ENCODE measurements around the gene SRBD1. TPM values are rescaled to one million over a fixed set of nuclear protein-coding genes. Genes with fewer than 3 reads are reported as not detected.

Gene SRBD1
- total RNA-seq, 2 experiments from 2014 or later = 17.1 to 19.9 TPM

DNA sequence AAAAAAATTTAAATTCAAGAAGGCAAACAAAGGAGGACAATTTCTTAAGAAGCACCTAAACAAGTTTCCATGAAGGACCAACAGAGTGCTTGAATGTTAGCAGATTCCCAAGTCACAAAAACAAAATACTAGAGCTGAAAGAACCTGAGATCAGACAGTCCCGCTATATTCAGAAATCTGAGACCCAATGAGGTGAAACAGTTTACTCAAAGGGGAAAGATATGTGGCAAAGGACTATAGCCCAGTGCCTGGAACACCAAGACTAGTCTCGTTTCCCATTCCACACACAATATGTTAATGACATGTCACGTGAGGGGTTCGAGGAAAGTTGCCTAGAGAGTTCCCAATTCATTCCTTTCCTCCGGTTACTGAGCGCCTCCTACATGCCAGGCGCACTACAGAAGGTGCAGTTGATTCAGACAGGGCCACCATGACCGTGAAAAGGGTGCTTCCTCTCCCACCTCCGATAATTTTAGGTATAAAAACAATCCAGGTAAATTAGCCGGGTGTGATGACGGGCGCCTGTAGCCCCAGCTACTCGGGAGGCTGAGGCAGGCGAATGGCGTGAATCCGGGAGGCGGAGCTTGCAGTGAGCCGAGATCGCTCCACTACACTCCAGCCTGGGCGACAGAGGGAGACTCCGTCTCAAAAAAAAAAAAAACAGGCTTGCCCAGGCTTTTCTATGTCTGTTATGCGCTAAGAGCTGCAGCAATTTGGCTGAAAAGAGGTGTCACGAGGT, 617 bp downstream of the SRBD1 start:
- ChIA-PET CTCF (interaction anchor here (0.7 to 1.6 kb wide), 2 partner anchors 40 to 513 kb away, joined by 4 read pairs; no protein-coding TSS in a partner anchor), POLR2A (interaction anchor here (0.6 to 1.4 kb wide), 3 partner anchors 42 to 111 kb away, joined by 3 to 5 read pairs (median 3); no protein-coding TSS in a partner anchor)

DNA sequence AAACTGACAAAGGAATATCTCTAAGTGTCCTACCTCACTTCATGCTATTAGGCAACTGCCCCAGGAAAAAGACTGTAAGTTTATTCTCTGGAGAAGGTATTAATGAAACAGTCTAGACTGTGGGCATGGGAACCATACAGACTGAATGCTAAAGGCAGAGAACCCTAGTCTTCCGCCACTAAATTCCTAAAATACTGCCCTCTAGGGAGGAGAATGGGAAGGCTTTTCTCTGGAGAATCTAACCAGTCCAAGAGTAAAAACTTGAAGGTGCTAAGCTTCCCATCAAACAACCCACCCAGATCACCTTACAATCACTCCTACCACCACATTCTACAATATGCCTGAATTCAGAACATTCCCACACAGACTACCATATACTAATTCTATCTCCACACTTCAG, 3.4 kb downstream of the SRBD1 start:
- ChIA-PET CTCF (no interaction called here), POLR2A (no interaction called here)

DNA sequence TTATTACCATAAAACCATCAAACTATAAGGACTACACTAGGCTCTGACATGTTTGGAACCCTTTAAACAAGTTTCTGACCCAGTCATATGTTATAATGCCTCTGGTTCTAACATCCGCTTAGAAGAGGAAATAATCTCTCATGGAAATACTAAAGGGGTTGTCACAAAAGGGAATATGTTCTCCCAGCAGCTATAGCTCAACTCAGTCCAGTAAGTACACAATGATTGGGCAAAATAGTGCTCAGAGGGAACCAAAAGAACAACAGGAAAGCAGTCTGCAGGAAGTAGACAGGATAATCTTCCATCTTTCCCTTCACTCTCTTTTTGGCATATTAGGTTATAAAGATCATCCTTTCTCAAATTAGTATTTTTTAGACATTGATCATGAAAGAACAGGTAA, 4.3 kb downstream of the SRBD1 start:
- CTCF ChIA-PET = no interaction called here
- POLR2A ChIA-PET = no interaction called here

DNA sequence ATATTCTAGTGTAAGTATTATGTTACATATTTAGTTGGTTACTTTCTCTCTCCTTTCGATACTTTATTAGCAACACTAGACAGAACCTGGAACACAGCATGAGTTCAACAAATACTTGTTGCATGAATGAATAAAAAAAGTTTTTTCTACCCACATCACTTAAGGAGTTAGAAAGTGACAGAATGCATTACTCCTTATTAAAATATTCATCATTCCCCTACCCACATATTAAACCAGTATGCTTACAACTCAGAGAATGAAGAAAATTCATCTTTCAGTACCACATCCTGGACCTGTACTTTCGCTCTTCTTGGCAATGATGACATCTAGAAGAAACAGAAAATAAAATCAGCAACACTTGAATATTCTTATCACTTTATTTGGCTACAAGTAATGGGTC, 6.0 kb downstream of the SRBD1 start:
- ChIA-PET CTCF (no interaction called here), POLR2A (no interaction called here)

DNA sequence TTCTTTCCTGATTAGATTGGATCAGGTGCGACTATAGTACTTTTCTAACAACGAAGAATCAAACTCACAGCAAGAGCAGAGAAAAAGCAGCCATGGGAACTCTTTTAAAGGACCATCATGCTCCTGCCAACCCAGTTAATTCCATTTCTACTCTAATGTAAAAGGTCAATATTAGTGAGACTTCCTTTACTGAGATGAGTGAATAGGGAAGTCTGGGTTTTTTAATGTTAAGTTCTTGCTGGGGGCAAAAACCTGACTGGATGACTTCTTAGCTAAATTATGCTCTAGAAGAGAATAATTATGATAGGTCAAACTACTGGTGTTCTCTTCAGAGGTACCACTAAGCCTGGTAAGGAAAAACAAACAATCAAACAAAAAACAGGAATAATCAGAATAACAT, 8.4 kb downstream of the SRBD1 start:
- CTCF ChIA-PET = no interaction called here
- POLR2A ChIA-PET = no interaction called here

DNA sequence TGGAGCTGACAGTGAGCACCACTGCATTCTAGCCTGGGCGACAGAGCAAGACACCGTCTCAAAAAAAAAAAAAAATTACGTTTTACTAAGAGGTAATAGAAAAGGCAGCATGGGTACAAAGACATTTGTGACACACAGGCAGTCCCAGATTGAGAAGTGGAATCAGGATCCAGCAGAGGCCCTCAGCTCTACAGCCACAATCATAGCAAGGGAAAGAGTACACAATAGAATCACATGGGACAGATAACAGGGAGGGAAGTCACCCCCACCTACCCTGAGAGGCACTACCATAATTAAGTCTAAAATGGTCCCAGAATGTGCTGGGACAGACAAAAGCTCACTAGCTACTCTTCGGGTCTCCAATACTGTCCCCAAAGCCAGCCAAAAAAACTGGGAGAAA, 12.5 kb downstream of the SRBD1 start:
- CTCF ChIA-PET = no interaction called here
- POLR2A ChIA-PET = no interaction called here

DNA sequence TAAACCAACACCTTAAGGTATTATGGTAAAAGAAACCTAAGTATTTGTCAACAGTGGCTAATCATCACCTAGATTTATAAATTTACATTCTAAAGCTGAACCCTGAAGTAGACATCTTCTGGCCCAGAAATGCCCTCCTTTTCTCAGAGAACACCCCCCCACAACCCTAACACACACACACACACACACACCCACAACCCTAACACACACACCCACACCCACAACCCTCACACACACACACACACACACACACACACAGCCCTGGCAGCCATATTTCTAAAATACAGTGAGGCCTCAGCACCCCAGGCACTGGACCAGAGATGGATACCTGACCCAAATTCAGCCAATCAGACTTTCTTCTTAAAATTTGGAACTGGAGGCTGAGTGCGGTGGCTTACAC, 14.3 kb downstream of the SRBD1 start:
- ChIA-PET CTCF (no interaction called here), POLR2A (no interaction called here)

DNA sequence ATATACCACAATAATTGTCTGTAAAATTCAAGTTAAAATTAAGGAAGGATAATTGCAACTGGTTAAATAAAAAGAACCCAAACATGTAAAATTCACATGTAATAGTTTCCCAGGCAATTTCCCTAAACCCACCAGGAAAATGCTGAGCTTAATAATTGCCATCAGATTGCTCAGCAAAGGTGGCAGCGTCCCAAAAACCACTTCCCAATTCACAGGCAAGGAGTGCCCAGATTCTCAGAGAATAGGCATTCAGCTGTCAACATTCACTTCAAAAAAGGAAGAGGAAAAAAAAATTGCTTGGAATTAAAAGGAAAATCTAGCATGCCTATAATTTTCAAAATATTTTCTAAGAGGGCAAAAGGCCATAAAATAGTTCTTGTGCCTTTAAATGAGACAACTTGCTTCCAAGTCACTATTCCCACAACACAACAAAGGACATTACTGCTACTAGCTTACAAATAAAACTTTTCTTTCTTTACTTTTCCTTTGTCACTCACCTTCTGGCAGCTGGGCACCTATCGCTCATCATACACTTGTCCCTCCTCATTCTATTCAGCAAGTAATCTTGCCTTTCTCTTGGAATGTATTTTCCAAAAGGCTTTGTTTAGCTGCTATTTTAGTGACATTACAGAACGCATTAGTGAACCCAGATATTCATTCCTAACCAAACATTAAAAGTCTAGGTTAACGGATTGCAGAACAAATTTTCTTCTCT, 15.2 kb downstream of the SRBD1 start:
- POLR2A ChIA-PET = no interaction called here
- CTCF ChIA-PET = no interaction called here

DNA sequence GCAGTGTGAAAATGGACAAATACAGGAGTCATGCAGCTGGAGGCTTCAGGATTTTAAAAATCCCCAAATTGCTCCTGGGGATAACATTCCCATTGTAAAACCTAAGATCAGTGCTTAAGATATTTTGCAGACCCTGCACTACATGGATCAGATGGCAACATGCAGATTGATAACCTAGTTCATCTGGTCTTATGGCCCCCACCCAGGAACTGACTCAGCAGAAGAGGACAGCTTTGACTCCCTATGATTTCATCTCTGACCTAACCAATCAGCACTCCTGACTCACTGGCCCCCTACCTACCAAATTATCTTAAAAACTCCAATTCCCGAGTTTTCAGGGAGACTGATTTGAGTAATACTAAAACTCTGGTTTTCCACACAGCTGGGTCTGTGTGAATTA, 20.0 kb downstream of the SRBD1 start:
- ChIA-PET CTCF (no interaction called here), POLR2A (no interaction called here)

DNA sequence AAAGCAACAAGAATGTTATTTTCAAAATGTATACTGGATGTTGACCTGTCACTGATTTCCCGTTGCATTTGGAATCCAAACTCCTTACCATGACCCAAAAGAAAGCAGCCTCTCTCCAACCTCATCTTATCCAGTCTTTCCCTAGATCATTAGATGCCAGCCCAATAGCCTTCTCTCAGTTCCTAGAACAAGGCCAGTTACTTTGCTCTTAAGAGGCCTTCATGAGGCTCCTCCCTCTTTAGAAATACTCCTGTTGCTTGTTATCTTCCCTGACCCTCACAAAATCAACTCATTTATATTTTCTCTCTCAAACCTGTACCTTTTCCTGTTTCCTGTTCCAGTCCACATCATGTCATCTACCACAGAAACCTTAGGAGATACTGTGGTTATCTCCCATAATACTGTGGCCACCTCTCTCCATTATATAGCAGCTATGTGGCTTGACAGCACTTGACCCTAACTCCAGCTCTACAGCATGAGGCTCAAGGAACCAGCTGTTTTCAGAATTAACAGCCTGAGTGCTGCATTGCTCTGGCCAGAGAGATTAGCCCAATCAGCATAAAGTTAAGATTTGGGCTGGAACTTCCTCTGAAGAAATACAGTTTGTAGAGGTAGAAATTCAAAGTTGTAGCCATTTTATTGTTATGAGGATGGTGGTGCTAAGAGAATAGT, 22.8 kb downstream of the SRBD1 start:
- ChIA-PET CTCF (interaction anchor here (1.1 kb wide), 1 partner anchor 607 kb away, joined by 4 read pairs; no protein-coding TSS in a partner anchor), POLR2A (interaction anchor here (0.7 kb wide), 1 partner anchor 18 kb away, joined by 5 read pairs; no protein-coding TSS in a partner anchor)

DNA sequence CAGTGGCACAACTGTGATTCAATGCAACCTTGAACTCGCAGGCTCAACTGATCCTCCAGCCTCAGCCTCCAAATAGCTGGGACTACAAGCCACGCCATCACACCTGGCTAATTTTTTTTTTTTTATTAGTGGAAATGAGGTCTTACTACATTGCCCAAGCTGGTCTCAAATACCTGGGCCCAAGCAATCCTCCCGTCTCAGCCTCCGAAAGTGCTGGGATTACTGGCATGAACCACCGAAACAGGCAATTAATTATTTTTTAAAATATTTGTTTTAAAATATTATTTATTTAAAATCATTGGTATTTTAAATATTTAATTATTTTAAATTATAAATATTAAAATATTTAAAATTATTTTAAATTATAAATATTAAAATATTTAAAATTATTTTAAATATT, 24.5 kb downstream of the SRBD1 start:
- ChIA-PET CTCF (no interaction called here), POLR2A (no interaction called here)

DNA sequence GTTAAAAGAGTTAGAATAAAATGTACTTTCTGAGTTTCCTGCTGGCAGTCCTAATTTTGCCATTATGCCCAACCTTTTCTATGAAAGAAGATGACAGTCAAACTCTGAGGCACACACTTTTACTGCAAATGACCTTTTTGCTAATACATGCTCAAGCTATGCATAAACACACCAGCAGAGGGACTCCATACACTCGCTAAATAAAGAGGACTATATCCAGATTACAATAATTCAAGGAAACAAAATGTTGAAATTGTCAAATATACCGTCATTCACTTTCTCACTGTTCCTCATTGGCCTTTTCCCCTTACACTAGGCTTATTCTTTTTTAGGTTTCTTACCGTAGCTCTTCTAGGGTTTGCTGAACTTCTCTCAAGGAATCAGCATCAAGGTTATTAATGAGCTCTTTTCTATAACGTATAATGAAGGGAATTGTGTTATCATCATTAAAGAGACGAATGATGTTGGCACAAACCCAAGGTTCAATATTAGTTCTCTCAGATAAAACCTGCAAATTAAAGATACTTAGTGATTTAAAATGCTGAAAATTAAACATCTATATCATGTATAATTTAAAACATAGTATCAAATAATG, 25.7 kb downstream of the SRBD1 start:
- CTCF ChIA-PET = no interaction called here
- POLR2A ChIA-PET = no interaction called here

DNA sequence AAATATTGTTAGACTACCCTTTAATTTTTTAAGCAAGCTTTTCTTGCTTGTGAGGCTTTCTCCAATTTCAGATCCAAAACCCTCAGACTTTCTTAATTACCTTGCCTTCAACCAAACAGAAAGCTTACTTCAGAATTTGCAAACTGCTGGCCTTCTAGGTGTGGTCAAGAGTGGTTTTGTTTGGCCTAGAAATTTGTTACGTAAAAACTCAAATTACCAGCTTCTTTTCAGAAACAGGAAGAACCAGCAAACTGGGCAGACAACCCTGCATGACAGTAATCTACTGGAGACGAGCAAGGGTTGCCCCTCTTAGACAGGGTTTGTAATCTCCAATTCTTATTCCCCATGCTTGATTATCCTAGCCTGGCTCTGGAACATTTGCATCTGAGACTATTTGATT, 27.1 kb downstream of the SRBD1 start:
- ChIA-PET POLR2A (no interaction called here), CTCF (interaction anchor here (0.6 kb wide), 1 partner anchor 1969 kb away, joined by 3 read pairs; no protein-coding TSS in a partner anchor)

DNA sequence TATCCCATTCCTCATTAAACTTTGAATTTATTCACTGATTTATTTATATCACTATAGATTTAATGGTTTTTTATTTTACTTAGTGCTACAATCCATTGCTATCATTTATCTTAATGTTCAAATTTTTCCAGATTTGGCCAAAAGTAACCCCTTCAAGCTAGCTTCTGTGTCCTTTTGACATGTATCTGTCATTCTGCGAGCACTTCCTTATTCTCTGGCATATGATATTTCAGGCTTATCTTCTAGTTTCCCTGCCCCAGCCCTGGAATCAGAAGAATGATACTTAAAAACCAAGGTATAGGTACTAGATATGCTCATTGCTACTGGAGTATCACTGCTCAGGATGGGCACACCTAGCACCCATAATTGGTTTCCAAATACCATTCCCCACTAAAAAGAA, 28.5 kb downstream of the SRBD1 start:
- ChIA-PET CTCF (no interaction called here), POLR2A (no interaction called here)

DNA sequence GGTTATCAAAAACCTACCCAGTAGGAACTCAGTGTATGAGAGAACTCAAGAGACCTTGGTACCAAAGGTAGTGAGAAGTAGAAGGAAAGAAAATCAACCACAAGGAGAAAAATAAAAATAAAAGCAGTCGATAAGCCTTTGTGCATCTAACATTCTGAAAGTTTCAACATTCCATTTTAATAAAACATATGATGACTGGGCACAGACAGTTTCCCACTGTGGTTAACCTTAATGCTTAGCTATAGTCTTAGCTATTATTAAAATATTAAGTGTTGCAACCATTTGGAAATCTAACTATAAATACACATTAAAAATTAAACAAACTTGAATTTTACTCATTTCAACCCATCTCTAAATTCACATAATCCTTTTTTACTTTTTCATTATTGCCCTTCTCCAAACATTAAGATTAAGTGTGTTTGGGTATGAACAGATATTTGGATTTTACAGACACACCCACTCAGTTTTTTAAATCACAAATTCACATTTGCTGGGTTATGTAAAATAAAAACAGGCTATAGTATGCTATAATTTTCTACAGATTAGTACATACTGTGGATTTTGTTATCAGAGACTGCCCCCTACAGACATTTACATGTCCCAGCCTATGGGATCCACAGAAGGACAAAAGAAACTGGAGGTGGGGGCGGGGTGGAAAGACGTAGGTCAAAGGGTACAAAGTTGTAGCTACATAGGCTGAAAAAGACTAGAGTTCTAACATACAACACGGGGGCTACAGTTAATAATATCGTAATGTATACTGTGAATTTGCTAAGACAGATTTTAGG, 32.8 kb downstream of the SRBD1 start:
- POLR2A ChIA-PET = no interaction called here
- CTCF ChIA-PET = interaction anchor here (0.6 to 1.4 kb wide), 2 partner anchors 93 to 773 kb away, joined by 3 to 4 read pairs; no protein-coding TSS in a partner anchor

DNA sequence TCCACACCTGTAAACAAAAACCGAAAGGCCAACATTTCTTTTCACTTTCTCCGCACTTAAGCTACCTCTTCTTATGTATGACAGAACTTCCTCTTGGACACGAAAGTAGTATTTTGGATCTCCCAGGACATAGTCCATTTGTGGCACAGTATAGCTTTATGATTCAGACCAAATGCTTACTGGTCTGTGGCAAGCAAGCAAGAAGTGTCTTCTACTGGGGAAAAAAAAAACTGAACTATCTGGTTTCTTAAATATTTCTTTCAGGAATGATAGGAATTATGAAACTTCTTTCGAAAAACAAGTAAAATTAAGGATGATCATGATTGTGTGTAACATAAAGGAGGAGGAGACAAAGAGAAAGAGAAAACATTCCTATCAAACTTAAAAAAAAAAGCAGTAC, 33.6 kb downstream of the SRBD1 start:
- CTCF ChIA-PET = no interaction called here
- POLR2A ChIA-PET = no interaction called here

DNA sequence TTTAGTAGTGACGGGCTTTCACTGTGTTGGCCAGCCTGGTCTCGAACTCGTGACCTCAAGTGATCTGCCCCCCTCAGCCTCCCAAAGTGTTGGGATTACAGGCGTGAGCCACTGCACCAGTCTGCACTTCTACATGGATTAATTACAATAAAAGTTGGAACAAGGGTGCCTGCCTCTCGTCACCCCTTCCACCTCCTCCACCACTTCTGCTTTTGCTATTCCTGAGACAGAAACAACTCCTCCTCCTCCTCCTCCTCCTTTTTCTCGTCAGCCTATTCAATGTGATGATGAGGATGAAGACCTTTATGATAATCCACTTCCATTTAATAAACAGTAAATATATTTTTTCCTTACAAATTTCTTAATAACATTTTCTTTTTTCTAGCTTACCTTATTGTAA, 35.2 kb downstream of the SRBD1 start:
- ChIA-PET POLR2A (no interaction called here), CTCF (no interaction called here)

DNA sequence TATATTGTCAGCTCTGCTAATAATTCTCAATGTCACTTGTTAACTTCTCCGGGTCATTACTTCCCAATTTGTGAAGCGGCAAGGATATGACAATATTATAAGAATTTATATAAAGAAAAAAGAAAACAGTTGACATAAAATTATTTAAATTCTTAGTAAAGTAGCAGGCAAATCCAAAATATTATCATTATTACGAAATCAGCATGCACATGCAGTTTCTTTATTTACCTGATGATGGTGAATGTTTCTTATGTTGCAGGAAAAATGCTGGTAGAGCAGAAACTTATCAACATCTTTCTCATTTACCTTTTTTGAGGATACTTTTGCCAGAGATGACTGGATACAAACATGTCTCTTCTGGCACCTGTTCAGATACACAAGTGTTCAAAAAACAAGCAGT, 38.1 kb downstream of the SRBD1 start:
- CTCF ChIA-PET = no interaction called here
- POLR2A ChIA-PET = no interaction called here

DNA sequence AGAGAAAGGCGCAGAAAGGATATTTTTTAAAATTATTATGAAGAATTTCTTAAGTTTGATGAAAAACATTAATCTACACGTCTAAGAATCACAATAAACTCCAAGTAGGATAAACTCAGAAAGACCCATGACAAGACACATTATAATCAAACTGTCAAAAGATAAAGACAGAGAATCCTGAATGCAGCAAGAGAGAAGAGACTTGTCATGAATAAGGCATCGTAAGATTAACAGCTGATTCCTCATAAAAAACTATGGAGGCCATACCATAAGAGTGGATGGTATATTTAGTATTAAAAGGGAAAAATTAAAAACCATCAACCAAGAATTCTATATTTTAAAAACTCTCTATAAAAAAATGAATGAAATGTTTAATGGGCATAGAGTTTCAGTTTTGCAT, 39.1 kb downstream of the SRBD1 start:
- POLR2A ChIA-PET = no interaction called here
- CTCF ChIA-PET = no interaction called here

Measured in activated CD8-positive, alpha-beta memory T cell treated with anti-CD3 and anti-CD28 coated beads for 36 hours (primary cell).